ENCODE measurements around the gene TAF11. TPM values are rescaled to one million over a fixed set of nuclear protein-coding genes. Genes with fewer than 3 reads are reported as not detected.

The TAF11 gene
- polyA plus RNA-seq, 2 of the 4 experiments (the other 2 are of a cell fraction): 17.3 to 28.9 TPM

DNA sequence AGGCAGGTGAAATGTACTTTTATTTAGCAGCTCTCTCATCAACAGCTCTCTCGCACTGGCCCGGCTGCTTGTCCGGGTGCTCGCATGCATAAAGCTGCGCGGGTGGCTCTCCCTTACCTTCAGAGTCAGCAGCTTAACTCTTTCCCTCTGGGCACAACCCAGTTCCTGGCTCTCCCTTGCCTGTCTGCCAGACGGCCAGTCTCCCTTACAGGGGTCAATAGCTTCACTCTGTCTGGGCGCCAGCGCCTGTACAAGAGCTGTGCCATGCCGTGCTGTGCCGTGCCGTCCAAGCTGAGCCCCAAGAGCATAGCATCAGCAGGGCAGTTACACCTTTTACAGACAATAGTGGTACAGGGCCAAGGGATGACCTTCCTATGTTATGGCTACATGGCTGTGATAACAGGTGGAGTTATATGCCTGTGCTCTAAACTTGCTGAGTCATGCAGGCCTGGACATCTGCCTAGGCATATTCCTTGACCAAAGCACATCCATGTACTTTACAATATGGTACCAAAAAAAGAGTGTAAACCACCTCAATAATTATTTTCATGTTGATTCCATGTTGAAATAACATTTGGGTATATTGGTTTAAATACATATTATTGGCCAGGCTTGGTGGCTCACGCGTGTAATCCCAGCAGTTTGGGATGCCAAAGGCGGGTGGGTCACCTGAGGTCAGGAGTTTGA, 48.0 kb downstream of the TAF11 start:
- TF ChIP-seq, protein P1, sequence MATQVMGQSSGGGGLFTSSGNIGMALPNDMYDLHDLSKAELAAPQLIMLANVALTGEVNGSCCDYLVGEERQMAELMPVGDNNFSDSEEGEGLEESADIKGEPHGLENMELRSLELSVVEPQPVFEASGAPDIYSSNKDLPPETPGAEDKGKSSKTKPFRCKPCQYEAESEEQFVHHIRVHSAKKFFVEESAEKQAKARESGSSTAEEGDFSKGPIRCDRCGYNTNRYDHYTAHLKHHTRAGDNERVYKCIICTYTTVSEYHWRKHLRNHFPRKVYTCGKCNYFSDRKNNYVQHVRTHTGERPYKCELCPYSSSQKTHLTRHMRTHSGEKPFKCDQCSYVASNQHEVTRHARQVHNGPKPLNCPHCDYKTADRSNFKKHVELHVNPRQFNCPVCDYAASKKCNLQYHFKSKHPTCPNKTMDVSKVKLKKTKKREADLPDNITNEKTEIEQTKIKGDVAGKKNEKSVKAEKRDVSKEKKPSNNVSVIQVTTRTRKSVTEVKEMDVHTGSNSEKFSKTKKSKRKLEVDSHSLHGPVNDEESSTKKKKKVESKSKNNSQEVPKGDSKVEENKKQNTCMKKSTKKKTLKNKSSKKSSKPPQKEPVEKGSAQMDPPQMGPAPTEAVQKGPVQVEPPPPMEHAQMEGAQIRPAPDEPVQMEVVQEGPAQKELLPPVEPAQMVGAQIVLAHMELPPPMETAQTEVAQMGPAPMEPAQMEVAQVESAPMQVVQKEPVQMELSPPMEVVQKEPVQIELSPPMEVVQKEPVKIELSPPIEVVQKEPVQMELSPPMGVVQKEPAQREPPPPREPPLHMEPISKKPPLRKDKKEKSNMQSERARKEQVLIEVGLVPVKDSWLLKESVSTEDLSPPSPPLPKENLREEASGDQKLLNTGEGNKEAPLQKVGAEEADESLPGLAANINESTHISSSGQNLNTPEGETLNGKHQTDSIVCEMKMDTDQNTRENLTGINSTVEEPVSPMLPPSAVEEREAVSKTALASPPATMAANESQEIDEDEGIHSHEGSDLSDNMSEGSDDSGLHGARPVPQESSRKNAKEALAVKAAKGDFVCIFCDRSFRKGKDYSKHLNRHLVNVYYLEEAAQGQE (IDR thresholded peaks at IDR 0.05): no peak
- TF ChIP-seq EHF (CRISPR knock-in tag; IDR thresholded peaks at IDR 0.05): 0 out of 2 replicates have a peak, but pooled peaks have one; percentile 49
- no peak for TF ChIP-seq RCOR1 (IDR thresholded peaks at IDR 0.05; ENCODE audit: low read depth, low read length)
- TF ChIP-seq PHF8 (IDR thresholded peaks at IDR 0.05; ENCODE audit: borderline replicate concordance, low read depth): no peak
- TF ChIP-seq, protein P2, sequence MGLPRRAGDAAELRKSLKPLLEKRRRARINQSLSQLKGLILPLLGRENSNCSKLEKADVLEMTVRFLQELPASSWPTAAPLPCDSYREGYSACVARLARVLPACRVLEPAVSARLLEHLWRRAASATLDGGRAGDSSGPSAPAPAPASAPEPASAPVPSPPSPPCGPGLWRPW (IDR thresholded peaks at IDR 0.05): no peak
- TF ChIP-seq TFCP2L1 (CRISPR knock-in tag; IDR thresholded peaks at IDR 0.05): no peak
- no peak for TF ChIP-seq EHMT2 (IDR thresholded peaks at IDR 0.05; ENCODE audit: low read depth)
- no peak for TF ChIP-seq CBX2 (IDR thresholded peaks at IDR 0.05; ENCODE audit: borderline replicate concordance, low read depth)
- TF ChIP-seq HOXB13 (CRISPR knock-in tag; IDR thresholded peaks at IDR 0.05; ENCODE audit: low read depth): no peak
- TF ChIP-seq GATA3 (IDR thresholded peaks at IDR 0.05; ENCODE audit: borderline replicate concordance): no peak
- TF ChIP-seq, protein P3, sequence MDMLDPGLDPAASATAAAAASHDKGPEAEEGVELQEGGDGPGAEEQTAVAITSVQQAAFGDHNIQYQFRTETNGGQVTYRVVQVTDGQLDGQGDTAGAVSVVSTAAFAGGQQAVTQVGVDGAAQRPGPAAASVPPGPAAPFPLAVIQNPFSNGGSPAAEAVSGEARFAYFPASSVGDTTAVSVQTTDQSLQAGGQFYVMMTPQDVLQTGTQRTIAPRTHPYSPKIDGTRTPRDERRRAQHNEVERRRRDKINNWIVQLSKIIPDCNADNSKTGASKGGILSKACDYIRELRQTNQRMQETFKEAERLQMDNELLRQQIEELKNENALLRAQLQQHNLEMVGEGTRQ (IDR thresholded peaks at IDR 0.05): no peak
- TF ChIP-seq NR3C1 (IDR thresholded peaks at IDR 0.05): no peak
- TF ChIP-seq MAZ (IDR thresholded peaks at IDR 0.05; ENCODE audit: borderline replicate concordance, low read depth, low read length): no peak
- TF ChIP-seq MAFK (IDR thresholded peaks at IDR 0.05; ENCODE audit: partially characterized antibody): peak; percentile 87
- peak; percentile 89 for TF ChIP-seq NFE2L2 (conservative IDR thresholded peaks at IDR 0.05; ENCODE audit: low read length)
- no peak for TF ChIP-seq JUNB (IDR thresholded peaks at IDR 0.05)
- no peak for TF ChIP-seq ESRRA (IDR thresholded peaks at IDR 0.05; ENCODE audit: borderline replicate concordance, low read length)
- TF ChIP-seq, protein P4, sequence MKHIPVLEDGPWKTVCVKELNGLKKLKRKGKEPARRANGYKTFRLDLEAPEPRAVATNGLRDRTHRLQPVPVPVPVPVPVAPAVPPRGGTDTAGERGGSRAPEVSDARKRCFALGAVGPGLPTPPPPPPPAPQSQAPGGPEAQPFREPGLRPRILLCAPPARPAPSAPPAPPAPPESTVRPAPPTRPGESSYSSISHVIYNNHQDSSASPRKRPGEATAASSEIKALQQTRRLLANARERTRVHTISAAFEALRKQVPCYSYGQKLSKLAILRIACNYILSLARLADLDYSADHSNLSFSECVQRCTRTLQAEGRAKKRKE (CRISPR knock-in tag; IDR thresholded peaks at IDR 0.05; ENCODE audit: low read depth): peak; percentile 22; the same call in 1 of the 2 replicates
- WGBS (ENCODE audit: missing lambda C conversion rate): 92% methylated on average over 13 of the region's 15 CpGs
- H3K4me3 ChIP-seq: no peak overlapping the region
- no peak overlapping the region for H3K4me2 ChIP-seq
- ATAC-seq: no peak
- H3K9me3 ChIP-seq: no peaks in the 10 kb centered on the region
- no peak for FAIRE-seq
- H3K4me1 ChIP-seq: peaks cover 5% of the 10 kb centered on the region; the same call in 1 of the 3 replicates
- H3K27ac ChIP-seq: peak overlapping the region; percentile 44 to 84; a peak in 5 of 6 replicates
- POLR2A ChIA-PET: no interaction called here
- peak in 1 of 2 experiments; percentile 4 for DNase-seq (ENCODE audit: low read depth in 1 of 2, low spot score in 1 of 2)
- CTCF ChIA-PET: no interaction called here

DNA sequence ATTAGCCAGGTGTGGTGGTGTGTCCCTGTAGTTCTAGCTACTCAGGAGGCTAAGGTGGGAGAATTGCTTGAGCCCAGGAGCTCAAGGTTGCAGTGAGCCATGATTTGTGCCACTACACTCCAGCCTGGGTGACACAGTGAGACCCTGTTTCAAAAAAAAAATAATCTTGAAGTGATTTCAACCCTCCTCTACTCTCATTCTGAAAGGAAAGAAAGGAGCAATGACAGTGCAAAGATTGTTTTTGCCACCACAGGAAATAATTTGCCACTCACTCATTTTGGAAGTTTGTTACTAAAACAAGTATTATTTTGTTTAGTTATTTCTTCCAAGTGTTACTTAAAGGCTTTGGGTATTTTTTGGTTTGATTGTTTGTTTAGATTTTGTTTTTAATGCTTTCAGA, 50.3 kb downstream of the TAF11 start:
- no peak overlapping the region for H3K4me2 ChIP-seq
- DNase-seq (ENCODE audit: low read depth in 1 of 2, low spot score in 1 of 2) (no peak), ATAC-seq (no peak), FAIRE-seq (no peak)
- no peaks in the 10 kb centered on the region for H3K9me3 ChIP-seq
- no peak overlapping the region for H3K27ac ChIP-seq
- POLR2A ChIA-PET: no interaction called here
- CTCF ChIA-PET: no interaction called here
- H3K4me3 ChIP-seq: no peak overlapping the region
- peaks cover 5% of the 10 kb centered on the region; the same call in 1 of the 3 replicates for H3K4me1 ChIP-seq
- no peak for TF ChIP-seq CHD4 (IDR thresholded peaks at IDR 0.05; ENCODE audit: borderline replicate concordance)
- TF ChIP-seq, protein P1 (IDR thresholded peaks at IDR 0.05): no peak
- TF ChIP-seq ZNF302 (CRISPR knock-in tag; IDR thresholded peaks at IDR 0.05): no peak
- no peak for TF ChIP-seq FOSL2 (IDR thresholded peaks at IDR 0.05)
- no peak for TF ChIP-seq FOSL2 (CRISPR knock-in tag; IDR thresholded peaks at IDR 0.05)
- TF ChIP-seq, protein P4 (CRISPR knock-in tag; IDR thresholded peaks at IDR 0.05; ENCODE audit: low read depth): no peak
- TF ChIP-seq EHMT2 (IDR thresholded peaks at IDR 0.05; ENCODE audit: low read depth): no peak
- TF ChIP-seq KDM1A (IDR thresholded peaks at IDR 0.05; ENCODE audit: low read depth): no peak
- no peak for TF ChIP-seq CBX2 (IDR thresholded peaks at IDR 0.05; ENCODE audit: borderline replicate concordance, low read depth)
- no peak for TF ChIP-seq ZC3H11A (IDR thresholded peaks at IDR 0.05)
- no peak for TF ChIP-seq EHF (CRISPR knock-in tag; IDR thresholded peaks at IDR 0.05)
- no peak for TF ChIP-seq HDAC2 (IDR thresholded peaks at IDR 0.05)
- TF ChIP-seq HOXB13 (CRISPR knock-in tag; IDR thresholded peaks at IDR 0.05; ENCODE audit: low read depth): no peak
- no peak for TF ChIP-seq CHD2 (IDR thresholded peaks at IDR 0.05; ENCODE audit: low read length, partially characterized antibody)

All from A549 (cell line).